Hematopoietic multipotent progenitor cell treated with erythropoietin and hydrocortisone succinate and interleukin-3 and kit ligand, for 4 days (in vitro differentiated cells): Measurements from ENCODE around the gene AR.

Source experiments
- DNase-seq: peaks from one replicate; pipeline ENCODE4 v3.0.0-alpha.2; 2015

AR gene

GRCh38 chrX:67543818-67544217 is at the start of gene AR:
AR (plus strand) TSS chrX:67544021; CDS start chrX:67545147, 1,126 bp downstream.
- no peak for DNase-seq

GRCh38 chrX:67500617-67501016 is 43.2 kb upstream of the AR start:
- no peak for DNase-seq

- no peak for DNase-seq
Measured at GRCh38 chrX:67503004-67503403, 40.8 kb upstream of the AR start.

- no peak for DNase-seq
Measured at GRCh38 chrX:67503453-67503852, 40.4 kb upstream of the AR start.

GRCh38 chrX:67520671-67521070 is 23.1 kb upstream of the AR start:
- DNase-seq = no peak

- DNase-seq = peak; percentile 25
Measured at GRCh38 chrX:67523002-67523681, 20.7 kb upstream of the AR start.

- DNase-seq = no peak
Measured at GRCh38 chrX:67523932-67524331, 19.9 kb upstream of the AR start.

GRCh38 chrX:67524428-67524827 is 19.4 kb upstream of the AR start:
- DNase-seq = no peak

- DNase-seq = no peak
Measured at GRCh38 chrX:67524950-67525691, 18.7 kb upstream of the AR start.

GRCh38 chrX:67536564-67536963 is 7.3 kb upstream of the AR start:
- DNase-seq = no peak

GRCh38 chrX:67538383-67538782 is 5.4 kb upstream of the AR start:
- DNase-seq = no peak

- DNase-seq = peak; percentile 28
Measured at GRCh38 chrX:67544281-67545035, 637 bp downstream of the AR start.

- DNase-seq = peak; percentile 42
Measured at GRCh38 chrX:67545036-67545821, 1.4 kb downstream of the AR start.

GRCh38 chrX:67545893-67546495 is 2.2 kb downstream of the AR start:
- peak; percentile 38 for DNase-seq

- peak; percentile 3 for DNase-seq
Measured at GRCh38 chrX:67546496-67547423, 2.9 kb downstream of the AR start.

- peak; percentile 51 for DNase-seq
Measured at GRCh38 chrX:67555578-67556203, 11.9 kb downstream of the AR start.

- no peak for DNase-seq
Measured at GRCh38 chrX:67558267-67558666, 14.4 kb downstream of the AR start.

- peak; percentile 15 for DNase-seq
Measured at GRCh38 chrX:67563469-67564448, 19.9 kb downstream of the AR start.

- DNase-seq = no peak
Measured at GRCh38 chrX:67564475-67564874, 20.7 kb downstream of the AR start.

- no peak for DNase-seq
Measured at GRCh38 chrX:67568769-67569168, 24.9 kb downstream of the AR start.
